ENCODE data around the gene MIDN.
A peak's percentile ranks its signal among the peaks of the same experiment; 100 is the strongest.

DNA sequence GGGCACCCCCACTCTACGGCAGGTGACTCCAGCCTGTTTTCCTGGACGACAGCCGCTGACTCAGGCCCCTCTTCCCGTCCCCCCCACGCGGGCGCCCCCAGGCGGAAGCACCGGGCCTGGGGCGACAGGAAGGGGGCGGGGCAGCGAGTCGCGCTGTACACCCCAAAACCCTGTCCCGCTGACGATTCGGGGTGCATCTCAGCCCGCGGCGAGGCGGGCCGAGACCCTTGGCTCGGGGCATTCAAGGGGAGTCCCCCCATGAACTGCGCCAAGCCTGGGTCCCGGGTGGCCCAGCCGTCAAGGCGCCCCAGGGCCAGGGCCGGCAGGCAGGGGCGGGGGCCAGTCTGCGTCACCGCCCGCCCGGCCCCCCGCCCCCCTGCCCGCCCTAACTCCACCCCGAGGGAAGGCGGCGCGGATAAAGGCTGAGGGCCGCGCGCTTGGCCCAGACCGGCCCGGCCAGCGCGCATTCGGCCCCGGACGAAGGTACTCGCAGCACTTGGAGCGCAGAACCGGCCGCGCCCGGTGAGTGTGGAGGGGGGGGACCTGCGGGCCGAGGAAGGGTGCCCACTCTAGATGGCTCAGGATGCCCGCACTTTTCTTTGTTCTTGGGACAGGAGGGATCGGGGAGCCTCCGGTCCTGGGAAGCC is at the start of gene MIDN:
- TF ChIP-seq, protein P1, sequence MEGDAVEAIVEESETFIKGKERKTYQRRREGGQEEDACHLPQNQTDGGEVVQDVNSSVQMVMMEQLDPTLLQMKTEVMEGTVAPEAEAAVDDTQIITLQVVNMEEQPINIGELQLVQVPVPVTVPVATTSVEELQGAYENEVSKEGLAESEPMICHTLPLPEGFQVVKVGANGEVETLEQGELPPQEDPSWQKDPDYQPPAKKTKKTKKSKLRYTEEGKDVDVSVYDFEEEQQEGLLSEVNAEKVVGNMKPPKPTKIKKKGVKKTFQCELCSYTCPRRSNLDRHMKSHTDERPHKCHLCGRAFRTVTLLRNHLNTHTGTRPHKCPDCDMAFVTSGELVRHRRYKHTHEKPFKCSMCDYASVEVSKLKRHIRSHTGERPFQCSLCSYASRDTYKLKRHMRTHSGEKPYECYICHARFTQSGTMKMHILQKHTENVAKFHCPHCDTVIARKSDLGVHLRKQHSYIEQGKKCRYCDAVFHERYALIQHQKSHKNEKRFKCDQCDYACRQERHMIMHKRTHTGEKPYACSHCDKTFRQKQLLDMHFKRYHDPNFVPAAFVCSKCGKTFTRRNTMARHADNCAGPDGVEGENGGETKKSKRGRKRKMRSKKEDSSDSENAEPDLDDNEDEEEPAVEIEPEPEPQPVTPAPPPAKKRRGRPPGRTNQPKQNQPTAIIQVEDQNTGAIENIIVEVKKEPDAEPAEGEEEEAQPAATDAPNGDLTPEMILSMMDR (IDR thresholded peaks at IDR 0.05; ENCODE audit: poor library complexity) = peak; percentile 44
- TF ChIP-seq EZH2phosphoT487 (IDR thresholded peaks at IDR 0.05; ENCODE audit: low read depth, severe bottlenecking, unreplicated experiment) = no peak
- no peak for TF ChIP-seq EZH2 (IDR thresholded peaks at IDR 0.05; ENCODE audit: borderline replicate concordance)

Measured in hepatocyte (in vitro differentiated cells).